Measurements from ENCODE around the gene MRPL24.
"Not testable (repeated sequence)": the region's sequence is repeated elsewhere in the genome, so short reads cannot be mapped to it uniquely, and the experiment has no call there.

The MRPL24 gene

DNA sequence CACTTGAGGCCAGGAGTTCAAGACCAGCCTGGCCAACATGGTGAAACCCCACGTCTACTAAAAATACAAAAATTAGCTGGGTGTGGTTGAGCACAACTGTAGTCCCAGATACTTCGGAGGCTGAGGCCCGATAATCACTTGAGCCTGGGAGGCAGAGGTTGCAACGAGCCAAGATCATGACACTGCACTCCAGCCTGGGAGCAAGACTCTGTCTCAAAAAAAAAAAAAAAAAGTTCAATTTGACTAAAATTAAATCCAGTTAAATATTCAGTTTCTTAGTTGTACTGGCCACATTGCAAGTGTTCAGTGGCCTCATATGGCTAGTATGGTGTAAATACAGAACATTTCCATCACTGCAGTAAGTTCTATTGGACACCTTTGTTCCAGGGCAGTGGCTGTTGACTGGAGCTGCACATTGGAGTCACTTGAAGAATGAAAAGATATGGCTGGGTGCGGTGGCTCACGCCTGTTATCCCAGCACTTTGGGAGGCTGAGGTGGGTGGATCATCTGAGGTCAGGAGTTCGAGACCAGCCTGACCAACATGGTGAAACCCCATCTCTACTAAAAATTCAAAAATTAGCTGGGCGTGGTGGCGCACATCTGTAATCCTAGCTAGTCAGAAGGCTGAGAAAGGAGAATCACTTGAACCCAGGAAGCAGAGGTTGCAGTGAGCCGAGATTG is 16.8 kb upstream of the MRPL24 start:
- DNase-seq = not testable (repeated sequence)

GRCh38 chr1:156756355-156756754 is 15.5 kb upstream of the MRPL24 start:
- DNase-seq = no peak

GRCh38 chr1:156755527-156755950 is 14.7 kb upstream of the MRPL24 start:
- DNase-seq = no peak

GRCh38 chr1:156754219-156754618 is 13.3 kb upstream of the MRPL24 start:
- DNase-seq = peak; percentile 45

- DNase-seq = no peak
Observed at GRCh38 chr1:156752843-156753482, 12.1 kb upstream of the MRPL24 start.

GRCh38 chr1:156751757-156752481 is 11.0 kb upstream of the MRPL24 start:
- DNase-seq = peak; percentile 74

- no peak for DNase-seq
Observed at GRCh38 chr1:156751451-156751756, 10.5 kb upstream of the MRPL24 start, which contains the start of gene HDGF. Gene HDGF, minus strand, starts transcription at chr1:156751675. Its CDS starts 246 bp downstream, at chr1:156751429.

GRCh38 chr1:156750711-156751450 is 10.0 kb upstream of the MRPL24 start:
- DNase-seq = no peak

DNA sequence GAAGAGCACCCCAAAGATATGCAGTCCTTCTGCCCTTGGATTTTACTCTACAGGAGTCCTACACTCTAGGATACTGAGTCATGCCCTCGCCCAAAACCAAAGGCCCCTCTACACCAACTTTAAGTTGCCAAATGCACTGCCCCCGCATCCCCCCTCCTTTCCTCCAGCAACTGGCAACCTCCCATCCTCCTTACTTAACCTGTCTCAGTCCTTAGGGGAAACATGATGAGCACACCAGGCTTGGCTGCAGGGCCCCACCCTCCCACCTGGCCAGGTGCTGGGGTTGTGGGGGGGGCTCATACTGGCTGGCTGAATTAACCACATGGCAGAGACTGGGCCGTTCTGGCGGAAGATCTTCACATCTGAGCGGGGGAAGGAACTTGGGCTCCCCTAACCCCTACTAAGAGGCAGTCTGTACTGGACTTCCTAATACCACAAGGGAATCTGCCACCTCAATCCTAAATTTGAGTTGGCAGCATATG is 9.3 kb upstream of the MRPL24 start:
- peak; percentile 46 for DNase-seq

DNA sequence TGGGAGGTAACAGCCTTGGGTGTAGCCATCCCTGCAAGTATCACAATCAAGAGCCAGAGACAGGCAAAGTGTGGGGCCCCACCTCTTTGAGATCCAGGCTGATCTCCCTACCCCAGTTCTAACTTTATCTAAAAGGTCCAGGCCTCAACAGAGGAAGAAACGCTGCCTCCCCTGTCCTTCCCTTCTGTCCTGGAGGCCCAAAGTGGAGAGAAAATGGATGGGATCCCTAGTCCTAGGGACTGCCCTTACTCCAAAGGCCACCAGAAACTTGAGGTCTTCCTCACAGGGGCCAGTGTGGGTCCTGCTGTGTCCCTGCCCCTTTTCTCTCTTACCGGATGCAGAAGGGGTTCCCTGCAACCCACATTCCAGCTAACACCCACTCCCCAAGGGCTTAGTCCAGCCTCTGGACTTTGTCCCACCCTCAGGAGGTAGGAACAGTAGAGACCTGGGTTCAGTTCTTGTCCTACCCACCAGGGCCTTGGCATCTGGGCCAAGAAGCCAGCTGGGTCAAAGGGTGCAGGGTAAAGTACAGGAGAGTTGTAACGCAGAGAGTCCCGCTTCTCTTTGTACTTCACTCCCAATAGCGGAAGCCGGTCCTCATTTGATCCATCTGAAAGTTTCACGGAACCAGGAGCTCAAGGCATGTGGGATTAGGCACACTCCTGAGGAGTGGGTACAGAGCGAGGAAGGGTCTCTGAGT is 8.7 kb upstream of the MRPL24 start:
- DNase-seq = no peak

DNA sequence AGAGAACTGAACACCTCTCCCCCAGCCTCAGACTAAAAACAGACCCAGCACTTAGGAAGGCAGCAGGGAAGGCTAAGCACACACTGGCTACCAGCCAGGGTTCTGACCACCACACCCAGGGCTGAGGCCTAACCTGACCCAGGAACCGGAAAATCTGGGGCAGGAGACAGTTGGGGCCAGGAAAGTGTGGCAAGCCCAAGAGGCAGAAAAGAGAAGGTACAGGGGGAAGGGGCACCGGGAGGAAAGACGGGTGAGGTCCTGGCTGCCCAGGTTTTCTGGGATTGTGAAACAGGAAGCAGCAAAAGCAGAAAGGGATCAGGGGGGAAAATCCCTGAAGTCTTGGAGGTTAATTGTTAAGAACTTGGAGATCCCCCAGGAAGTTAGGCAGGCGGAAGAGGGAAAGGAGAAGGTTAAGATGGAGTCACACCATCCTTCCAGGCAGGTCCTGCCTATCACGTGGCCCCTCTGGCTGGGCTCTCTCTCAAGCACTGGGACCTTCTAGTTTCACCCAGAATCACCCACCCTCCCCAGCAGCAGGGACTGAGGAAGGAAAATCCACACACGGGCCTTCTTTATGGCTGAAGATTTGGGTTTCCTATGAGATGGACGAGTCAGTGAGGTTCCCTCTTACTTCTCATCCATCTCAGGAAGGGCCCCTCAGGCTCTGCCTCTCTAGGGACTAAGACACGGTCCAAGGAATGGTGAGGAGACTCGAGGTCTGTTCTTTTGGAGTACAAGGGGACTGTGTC is 8.0 kb upstream of the MRPL24 start:
- DNase-seq = no peak

- no peak for DNase-seq
Observed at GRCh38 chr1:156747742-156748669, 7.1 kb upstream of the MRPL24 start.

DNA sequence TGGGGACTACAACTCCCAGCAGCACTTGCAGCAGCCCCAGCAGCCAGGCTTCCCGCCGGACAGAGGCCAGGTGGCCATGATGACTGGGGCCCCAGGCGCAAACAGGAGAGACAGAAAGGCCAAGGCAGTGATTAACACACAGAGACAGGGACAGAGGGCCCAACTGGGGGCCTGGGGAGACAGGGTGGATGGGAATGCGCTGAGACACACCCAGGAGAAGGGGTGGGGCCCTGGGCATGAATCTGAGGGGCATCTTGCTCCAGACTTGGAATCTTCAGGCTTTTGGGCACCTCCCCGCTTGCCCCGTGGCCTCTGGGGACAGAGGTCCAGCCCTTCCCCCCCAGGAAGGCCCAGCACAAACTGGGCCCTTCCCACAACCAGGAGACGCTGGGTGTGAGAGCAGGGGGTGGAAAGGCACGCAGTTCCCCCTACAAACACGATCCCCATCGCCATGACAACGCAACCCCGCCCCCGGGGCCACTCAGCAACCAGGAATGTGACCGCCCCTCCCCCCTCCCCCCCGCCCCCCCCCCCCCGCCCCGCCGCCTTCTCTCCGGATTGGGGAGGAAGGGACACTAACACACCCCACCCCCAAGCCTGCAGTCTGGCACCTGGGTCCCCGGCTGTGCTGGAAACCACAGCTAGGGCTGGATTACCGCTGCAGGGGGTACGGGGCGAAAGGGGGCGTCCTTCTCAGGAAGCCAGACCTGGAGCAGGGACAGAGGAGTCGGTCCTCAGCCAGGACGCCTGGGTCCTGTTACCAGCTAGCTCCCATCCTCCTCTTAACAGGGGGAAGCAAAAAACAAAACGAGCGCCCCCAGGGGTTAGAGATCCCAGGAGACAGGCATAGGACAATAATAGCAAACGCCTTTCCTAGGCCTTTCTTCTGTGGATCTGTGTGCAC is 6.1 kb upstream of the MRPL24 start:
- peak; percentile 40 for DNase-seq

DNA sequence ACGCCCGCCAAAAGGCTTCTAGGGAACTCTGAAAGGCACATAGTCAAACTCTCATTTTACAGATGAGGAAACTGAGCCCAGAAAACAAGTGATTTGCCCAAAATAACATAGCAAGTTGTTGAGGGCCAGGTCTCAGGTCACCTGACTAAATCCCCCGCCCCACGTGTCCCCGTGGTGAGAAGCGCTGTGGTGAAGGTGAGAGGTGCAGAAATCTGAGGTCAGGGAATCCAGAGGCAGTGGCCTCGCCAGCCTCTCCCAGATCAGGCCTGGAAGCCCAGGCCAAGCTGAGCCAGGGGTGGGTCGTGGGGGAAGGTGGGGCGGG is 5.5 kb upstream of the MRPL24 start:
- no peak for DNase-seq

DNA sequence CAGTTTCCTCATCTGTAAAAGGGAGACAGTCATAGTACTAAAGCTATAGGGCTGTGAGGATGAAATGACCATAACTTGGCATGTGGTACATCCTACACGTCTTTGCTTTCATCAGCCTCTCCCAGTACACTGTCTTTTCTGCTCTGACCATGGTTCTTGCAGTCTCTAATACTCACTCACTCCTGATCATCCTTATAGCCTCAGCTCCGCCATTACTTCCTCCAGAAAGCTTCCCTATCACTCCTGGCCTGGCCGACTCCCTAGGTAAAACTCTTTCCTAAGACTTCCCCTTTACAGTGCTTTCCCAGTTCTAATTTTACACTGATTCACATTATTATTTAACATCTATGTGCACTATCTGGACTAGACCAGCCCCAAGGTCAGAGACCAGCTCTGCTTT is 5.0 kb upstream of the MRPL24 start:
- DNase-seq = no peak

DNA sequence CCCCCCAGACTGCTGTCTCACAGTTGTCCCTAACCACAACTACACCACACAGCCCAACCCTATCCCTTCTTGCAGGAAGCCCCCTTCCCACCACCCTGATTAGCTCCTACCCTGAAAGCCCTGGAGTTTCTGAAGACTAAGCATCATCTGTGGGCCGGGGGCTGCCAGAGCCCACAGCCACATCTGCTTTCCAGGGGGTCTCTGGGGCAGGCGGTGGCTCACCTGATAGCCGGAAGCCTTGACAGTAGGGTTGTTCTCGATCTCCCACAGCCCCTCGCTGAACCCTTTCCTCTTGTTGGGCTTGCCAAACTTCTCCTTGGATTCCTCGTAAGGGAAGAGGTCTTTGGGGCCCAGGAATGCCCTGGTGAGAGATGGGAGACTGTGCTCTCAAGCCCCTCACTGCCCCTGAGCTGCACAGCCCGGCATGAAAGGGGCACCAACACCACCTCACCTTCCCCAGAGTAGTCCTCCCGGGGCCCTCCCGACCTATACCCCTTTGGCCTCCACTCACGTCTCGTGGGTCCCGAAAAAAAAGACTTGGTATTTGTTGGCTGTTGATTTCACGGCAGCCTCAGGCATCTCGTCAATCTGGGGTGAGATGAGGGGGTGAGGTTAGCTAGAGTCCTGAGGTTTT is 4.0 kb upstream of the MRPL24 start:
- no peak for DNase-seq

- no peak for DNase-seq
Observed at GRCh38 chr1:156744344-156744743, 3.5 kb upstream of the MRPL24 start.

DNA sequence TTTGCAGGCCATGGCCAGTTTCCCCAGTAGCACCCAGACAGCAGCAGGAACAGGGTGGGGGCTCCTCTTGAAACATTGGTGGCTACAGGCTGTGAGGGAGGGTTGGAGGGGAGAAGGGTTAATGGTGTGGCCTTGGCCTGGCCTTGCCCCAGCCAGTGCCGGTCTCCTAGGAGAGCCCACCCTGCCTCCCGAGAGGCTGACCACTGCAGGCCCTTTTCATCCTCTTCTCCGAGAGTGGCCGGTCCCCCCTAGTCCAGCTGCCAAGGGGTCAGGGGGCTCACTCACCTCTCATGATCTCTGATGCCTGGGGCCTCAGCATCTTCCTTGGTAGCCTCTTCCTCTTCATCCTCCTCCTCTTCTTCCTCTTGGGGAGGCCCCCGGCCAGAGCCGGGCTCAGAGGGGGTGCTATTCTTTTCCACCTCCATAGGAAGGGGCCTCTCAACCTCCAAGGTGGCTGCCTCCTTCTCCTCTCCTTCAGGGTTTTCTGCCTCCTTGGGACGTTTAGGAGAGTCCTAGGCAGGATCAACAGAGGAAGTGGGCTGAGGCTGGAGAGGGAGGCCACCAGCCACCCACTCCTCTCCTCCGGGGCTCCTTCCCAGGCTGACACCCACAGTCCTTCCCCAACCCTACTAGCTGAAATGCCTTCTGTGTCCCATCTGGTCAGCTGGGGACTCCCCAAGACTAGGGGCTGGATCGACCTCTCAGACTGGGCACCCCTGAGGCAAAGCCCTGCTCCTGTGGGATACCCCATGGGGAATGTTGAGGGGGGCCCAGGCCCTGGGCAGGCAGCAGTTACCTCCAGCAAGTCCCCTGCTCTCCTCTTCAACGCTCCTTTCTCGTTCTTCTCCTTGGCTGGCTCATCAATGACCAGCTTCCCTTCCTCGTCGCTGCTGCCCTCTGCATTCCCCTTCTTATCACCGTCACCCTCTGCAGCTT is 2.7 kb upstream of the MRPL24 start:
- no peak for DNase-seq
